Gastrocnemius medialis (tissue), 4 donors: Measurements from ENCODE around the gene EIF3C. TPM values are rescaled to one million over a fixed set of nuclear protein-coding genes. Genes with fewer than 3 reads are reported as not detected.
A peak's percentile ranks its signal among the peaks of the same experiment; 100 is the strongest.
"Not testable (repeated sequence)": the region's sequence is repeated elsewhere in the genome, so short reads cannot be mapped to it uniquely, and the experiment has no call there.

ENCODE experiments used
- ATAC-seq, 2 donors: fragments of 150-250 bp; one replicate each; pipeline ENCODE4 v1.9.1; 2016
- DNase-seq, 2 donors: peaks; one replicate each; pipeline ENCODE4 v3.0.0-alpha.2; 2019
- H3K27ac ChIP-seq, 4 donors: fragments of 200-600 bp; sonication (generic); 1 replicate in 1 of 4; 2 replicates in 3 of 4; pipeline ENCODE4 v1.5.1; 2016 to 2018; ENCODE audit warnings: mild to moderate bottlenecking in 2 of 4, moderate library complexity in 1 of 4
- H3K27me3 ChIP-seq, 3 donors: fragments of 200-600 bp; sonication (generic) in 2 of 3; 1 replicate in 1 of 3; 2 replicates in 2 of 3; pipeline versions ENCODE4 v1.5.1 to v1.6.0; 2016 to 2019; ENCODE audit warnings: mild to moderate bottlenecking in 1 of 3, moderate library complexity in 1 of 3
- H3K36me3 ChIP-seq, 2 donors: fragments of 200-600 bp; sonication (generic) in 1 of 2; one replicate each; pipeline ENCODE4 v1.5.1; 2017 to 2018
- H3K4me1 ChIP-seq, 2 donors: fragments of 200-600 bp; sonication (generic) in 1 of 2; one replicate each; pipeline ENCODE4 v1.5.1; 2016 to 2017; ENCODE audit warnings: mild to moderate bottlenecking in 2 of 2
- H3K4me3 ChIP-seq, 4 donors: fragments of 200-600 bp; sonication (generic) in 3 of 4; 1 replicate in 1 of 4; 2 replicates in 3 of 4; pipeline ENCODE4 v1.5.1; 2016 to 2019; ENCODE audit warnings: mild to moderate bottlenecking in 2 of 4
- H3K9me3 ChIP-seq, 3 donors: fragments of 200-600 bp; sonication (generic) in 2 of 3; 1 replicate in 1 of 3; 2 replicates in 2 of 3; pipeline ENCODE4 v1.5.1; 2016 to 2019
- in situ Hi-C, 4 donors: fragments of 200-750 bp; cut with MboI; loops; one replicate each; pipeline versions ENCODE4 v1.15.0 to v1.8.0; 2017; ENCODE audit warnings: low sequenced_read_pairs in 4 of 4
- intact Hi-C: fragments of 100-400 bp; cut with DNase I; formaldehyde crosslinking; loops from one replicate; pipeline ENCODE4 v1.15.1; 2023; ENCODE audit warnings: low total_unique reads
- total RNA-seq, 4 donors: library from RNA; depleted of rRNA; stranded (reverse); fragments of >200 nt; gene quantifications; one replicate each; pipeline versions ENCODE4 v1.1.0 to v1.2.3, GENCODE V29; 2016

The EIF3C gene, protein sequence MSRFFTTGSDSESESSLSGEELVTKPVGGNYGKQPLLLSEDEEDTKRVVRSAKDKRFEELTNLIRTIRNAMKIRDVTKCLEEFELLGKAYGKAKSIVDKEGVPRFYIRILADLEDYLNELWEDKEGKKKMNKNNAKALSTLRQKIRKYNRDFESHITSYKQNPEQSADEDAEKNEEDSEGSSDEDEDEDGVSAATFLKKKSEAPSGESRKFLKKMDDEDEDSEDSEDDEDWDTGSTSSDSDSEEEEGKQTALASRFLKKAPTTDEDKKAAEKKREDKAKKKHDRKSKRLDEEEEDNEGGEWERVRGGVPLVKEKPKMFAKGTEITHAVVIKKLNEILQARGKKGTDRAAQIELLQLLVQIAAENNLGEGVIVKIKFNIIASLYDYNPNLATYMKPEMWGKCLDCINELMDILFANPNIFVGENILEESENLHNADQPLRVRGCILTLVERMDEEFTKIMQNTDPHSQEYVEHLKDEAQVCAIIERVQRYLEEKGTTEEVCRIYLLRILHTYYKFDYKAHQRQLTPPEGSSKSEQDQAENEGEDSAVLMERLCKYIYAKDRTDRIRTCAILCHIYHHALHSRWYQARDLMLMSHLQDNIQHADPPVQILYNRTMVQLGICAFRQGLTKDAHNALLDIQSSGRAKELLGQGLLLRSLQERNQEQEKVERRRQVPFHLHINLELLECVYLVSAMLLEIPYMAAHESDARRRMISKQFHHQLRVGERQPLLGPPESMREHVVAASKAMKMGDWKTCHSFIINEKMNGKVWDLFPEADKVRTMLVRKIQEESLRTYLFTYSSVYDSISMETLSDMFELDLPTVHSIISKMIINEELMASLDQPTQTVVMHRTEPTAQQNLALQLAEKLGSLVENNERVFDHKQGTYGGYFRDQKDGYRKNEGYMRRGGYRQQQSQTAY
- 100 to 1,000 TPM; 146 to 363 (median 247) TPM for total RNA-seq

DNA sequence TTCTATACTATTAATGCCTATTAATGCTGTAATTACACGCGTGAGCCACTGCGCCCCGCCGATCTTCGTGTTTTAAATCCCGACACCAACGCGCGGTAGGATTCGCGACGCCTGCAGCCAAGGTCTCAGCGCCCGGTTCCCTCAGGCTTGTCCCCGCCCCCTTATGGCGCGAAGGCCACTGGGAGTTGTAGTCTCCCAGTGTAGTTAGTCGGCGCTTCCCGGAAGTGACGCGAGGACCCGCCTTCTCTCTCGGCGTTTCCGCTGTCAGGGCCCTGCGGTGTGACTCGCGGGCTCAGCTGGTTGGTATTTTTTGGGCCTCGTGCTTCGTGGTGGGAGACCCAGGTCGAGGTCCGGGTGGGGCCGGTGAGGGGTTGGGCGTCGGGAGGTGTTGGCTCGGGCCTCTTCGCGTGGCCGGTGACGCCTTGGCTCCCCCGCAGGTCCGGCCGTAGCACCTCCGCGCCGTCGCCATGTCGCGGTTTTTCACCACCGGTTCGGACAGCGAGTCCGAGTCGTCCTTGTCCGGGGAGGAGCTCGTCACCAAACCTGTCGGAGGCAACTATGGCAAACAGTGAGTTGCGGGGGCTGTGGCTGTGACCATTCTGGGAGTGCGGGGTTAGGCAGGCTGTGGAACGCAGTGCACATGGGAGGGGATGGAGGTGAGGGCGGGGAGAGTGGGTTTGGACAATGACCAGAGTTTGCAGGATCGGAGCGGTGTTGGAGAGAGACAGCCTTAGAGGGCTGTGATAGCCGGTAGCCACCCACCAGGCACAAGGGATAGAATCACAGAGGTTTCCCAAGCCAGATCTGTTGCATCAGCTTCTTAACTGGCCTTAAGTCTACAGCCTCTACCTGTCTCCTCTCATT lies at the start of gene EIF3C:
EIF3C (plus strand) TSS at position 245 of the 864 bp plus-strand sequence; CDS start at position 468, 223 bp downstream.
- H3K27ac ChIP-seq, H3K27me3 ChIP-seq, DNase-seq, in situ Hi-C loops, intact Hi-C loops, H3K4me1 ChIP-seq, H3K9me3 ChIP-seq, H3K36me3 ChIP-seq: not testable (repeated sequence)
- ATAC-seq: peak; percentile 99
- peak within 1 kb of the TSS in 1 of 4 donors; percentile 35 for H3K4me3 ChIP-seq

DNA sequence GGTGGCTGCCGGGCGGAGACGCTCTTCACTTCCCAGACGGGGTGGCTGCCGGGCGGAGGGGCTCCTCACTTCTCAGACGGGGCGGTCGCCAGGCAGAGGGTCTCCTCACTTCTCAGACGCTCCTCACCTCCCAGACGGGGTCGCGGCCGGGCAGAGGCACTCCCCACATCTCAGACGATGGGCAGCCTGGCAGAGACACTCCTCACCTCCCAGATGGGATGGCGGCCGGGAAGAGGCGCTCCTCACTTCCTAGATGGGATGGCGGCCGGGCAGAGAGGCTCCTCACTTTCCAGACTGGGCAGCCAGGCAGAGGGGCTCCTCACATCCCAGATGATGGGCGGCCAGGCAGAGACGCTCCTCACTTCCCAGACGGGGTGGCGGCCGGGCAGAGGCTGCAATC lies 45.0 kb upstream of the EIF3C start:
- in situ Hi-C loops, H3K4me3 ChIP-seq, DNase-seq, H3K27ac ChIP-seq, intact Hi-C loops, H3K27me3 ChIP-seq, H3K36me3 ChIP-seq, ATAC-seq, H3K4me1 ChIP-seq, H3K9me3 ChIP-seq: not testable (repeated sequence)

DNA sequence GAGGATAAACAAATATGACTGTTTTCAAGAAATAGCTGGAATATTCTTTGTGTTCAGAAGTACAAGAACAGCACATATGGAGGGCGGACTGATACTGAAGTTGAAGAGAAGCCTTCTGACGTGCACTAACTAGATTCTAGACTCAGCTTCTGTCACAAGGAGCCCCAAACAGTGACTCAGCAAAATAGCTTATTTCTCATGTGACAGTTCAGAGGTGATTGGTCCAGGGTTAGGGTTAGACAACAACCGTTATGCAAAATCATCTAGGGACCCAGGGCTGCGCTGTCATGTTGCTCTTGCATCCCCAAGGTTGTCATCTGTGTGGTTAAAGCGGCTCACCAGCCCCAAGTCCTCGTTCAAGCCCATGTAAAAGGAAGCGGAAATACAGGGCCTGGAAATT lies 43.8 kb upstream of the EIF3C start:
- H3K36me3 ChIP-seq, H3K27me3 ChIP-seq, in situ Hi-C loops, H3K4me1 ChIP-seq, intact Hi-C loops, H3K27ac ChIP-seq, H3K9me3 ChIP-seq, DNase-seq, ATAC-seq, H3K4me3 ChIP-seq: not testable (repeated sequence)

DNA sequence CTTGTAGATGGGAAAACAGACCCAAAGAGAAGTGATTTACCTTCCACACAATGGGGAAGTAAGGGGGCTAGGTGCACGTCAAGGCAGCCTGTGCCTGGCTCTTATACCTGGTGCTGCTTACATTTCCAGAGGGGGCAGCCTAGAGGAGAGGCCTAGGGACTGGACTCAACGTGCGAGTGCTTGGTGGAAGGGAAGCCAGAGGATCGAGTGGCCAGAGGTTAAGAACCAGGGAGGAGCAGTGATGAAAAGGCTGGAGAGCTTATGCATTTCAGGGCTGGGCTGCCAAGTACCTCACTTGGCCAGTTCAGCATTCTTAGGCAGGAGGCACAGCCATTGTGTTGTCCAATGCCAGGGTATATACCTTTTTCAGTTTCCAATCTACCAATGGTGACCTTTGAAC lies 43.1 kb upstream of the EIF3C start:
- DNase-seq, H3K4me1 ChIP-seq, H3K36me3 ChIP-seq, in situ Hi-C loops, H3K27ac ChIP-seq, H3K27me3 ChIP-seq, H3K4me3 ChIP-seq, H3K9me3 ChIP-seq, intact Hi-C loops, ATAC-seq: not testable (repeated sequence)

DNA sequence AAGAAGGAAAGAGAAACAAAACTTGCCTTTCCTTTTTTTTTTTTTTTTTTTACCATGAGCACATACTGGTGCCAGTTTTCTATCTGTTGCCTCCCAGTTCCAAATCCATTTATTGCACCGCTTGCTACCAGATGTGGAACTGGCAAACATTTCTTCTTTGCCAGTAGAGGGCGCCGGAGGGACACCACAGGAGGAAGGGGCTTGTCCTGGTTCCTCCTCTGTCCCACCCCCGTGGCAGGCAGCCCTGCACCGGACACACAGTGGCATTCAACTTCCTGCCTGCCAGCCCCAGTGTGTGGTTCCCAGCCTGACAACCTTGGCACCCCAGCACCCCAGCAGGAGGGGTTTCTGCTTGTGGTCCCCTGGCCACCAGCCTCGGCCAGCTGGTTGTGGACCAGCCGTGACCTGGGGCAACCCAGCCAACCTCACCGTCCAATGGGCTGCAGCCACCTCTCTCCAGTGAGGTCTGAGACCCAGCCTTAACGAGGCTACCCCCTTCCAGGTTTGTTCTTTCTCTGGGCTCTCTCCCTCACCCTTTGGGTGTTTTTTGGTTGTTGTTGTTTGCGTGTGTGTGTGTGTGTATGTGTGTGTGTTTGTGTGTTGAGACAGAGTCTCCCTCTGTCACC lies 22.8 kb upstream of the EIF3C start:
- DNase-seq, H3K27ac ChIP-seq, H3K9me3 ChIP-seq, H3K4me3 ChIP-seq, H3K27me3 ChIP-seq, intact Hi-C loops, H3K4me1 ChIP-seq, in situ Hi-C loops, H3K36me3 ChIP-seq: not testable (repeated sequence)
- ATAC-seq: peak; percentile 79 to 95

DNA sequence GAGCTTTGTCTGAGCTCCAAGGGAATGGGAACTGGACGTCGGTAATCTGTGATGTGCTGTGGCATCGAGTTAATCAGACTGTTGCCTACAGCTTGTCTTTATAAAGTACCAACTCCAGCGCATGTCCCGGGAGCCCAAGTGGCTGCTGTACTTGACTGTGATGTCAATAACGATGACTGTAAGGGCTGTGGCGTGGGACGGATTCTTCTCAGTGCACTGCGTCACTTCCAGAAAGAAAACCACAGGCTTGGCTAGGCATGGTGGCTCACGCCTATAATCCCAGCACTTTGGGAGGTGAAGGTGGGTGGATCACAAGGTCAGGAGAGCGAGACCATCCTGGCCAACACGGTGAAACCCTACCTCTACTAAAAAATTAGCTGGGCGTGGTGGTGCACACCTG lies 21.8 kb upstream of the EIF3C start:
- H3K36me3 ChIP-seq, ATAC-seq, H3K27ac ChIP-seq, in situ Hi-C loops, H3K27me3 ChIP-seq, intact Hi-C loops, DNase-seq, H3K4me3 ChIP-seq, H3K4me1 ChIP-seq, H3K9me3 ChIP-seq: not testable (repeated sequence)

DNA sequence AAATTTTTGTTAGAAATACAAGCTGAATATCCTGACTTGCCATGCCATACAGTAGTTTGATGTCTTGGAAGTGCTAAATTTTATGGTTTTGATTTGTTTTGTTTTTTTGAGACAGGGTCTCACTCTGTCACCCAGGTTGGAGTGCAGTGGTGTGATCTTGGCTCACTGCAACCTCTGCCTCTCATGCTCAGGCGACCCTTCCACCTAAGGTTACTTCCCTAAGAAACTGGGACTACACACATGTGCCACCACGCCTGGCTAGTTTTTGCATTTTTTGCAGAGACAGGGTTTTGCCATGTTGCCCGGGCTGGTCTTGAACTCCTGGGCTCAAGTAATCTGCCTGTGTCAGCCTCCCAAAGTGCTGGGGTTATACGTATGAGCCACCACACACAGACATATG lies 19.5 kb upstream of the EIF3C start:
- H3K9me3 ChIP-seq, ATAC-seq, H3K27me3 ChIP-seq, H3K4me3 ChIP-seq, H3K4me1 ChIP-seq, intact Hi-C loops, DNase-seq, H3K36me3 ChIP-seq, H3K27ac ChIP-seq, in situ Hi-C loops: not testable (repeated sequence)

DNA sequence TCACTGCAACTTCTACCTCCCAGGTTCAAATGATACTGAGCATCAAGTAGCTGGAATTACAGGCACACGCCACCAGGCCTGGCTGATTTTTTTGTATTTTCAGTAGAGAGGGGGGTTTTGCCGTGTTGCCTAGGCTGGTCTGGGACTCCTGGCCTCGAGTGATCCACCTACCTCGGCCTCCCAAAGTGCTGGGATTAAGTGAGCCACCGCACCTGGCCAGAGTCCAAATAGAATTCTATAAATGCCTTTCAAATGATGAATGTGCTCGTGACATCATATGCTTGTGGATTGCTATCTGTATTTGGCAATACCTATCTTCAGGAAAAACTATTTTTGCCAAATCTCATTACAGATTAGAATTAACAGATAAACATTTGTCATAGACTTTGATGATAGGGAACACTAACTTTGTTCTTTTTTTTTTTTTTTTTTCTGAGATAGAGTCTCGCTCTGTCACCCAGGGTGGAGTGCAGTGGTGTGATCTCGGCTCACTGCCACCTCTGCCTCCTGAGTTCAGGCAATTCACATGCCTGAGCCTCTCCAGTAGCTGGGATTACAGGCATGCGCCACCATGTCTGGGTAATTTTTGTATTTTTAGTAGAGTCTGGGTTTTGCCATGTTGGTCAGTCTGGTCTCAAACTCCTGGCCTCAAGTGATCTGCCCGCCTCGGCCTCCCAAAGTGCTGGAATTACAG lies 17.9 kb upstream of the EIF3C start:
- ATAC-seq, in situ Hi-C loops: not testable (repeated sequence)

DNA sequence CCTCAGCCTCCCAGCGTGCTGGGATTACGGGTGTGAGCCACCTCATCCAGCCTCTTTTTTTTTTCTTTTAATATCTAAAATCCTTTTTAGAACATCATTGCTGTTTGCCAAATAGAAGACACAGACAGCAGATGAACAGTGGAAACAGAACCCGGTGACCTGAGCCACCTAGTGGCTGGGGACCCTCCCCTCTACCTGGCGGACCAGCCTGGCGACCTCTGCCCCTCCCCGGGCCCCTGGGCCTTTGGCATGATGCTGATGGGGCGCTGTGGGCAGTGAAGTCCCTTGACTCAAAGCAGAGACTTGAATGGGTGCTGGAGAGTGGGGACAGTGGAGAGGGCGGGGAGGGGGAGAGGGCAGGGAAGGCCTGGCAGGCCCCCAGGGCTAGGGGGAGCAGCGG lies 11.5 kb upstream of the EIF3C start:
- H3K9me3 ChIP-seq, ATAC-seq, DNase-seq, H3K36me3 ChIP-seq, H3K4me1 ChIP-seq, intact Hi-C loops, H3K4me3 ChIP-seq, in situ Hi-C loops, H3K27ac ChIP-seq, H3K27me3 ChIP-seq: not testable (repeated sequence)

More for the DNA sequence above, 17.9 kb upstream of the EIF3C start:
- H3K4me3 ChIP-seq, H3K27ac ChIP-seq, intact Hi-C loops, H3K27me3 ChIP-seq, DNase-seq, H3K9me3 ChIP-seq, H3K4me1 ChIP-seq, H3K36me3 ChIP-seq: not testable (repeated sequence)

DNA sequence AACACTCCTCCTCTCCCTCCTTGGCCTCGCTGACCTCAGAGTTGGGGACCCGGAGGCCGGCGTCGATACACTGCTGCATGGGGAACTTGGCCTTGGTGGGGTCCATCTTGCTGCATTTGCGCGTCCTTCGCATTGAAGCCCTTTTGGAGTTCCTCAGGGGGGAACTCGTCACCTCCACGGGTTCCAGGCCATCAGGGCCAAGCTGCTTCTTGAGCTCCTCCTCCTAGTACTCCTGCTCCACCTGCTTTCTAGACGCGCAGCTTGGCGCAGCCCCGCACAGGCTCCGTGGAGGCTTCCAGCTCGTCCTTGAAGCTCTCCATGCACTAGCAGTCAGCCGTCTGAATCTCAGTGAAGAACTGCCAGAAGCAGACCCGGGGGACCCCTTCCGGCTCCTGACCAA lies 10.9 kb upstream of the EIF3C start:
- H3K9me3 ChIP-seq, ATAC-seq, intact Hi-C loops: not testable (repeated sequence)

More for the DNA sequence above, 10.9 kb upstream of the EIF3C start:
- H3K4me3 ChIP-seq, H3K4me1 ChIP-seq, H3K36me3 ChIP-seq, in situ Hi-C loops, H3K27me3 ChIP-seq, DNase-seq, H3K27ac ChIP-seq: not testable (repeated sequence)
